ENCODE measurements around the gene TGFBR2.

The TGFBR2 gene

GRCh38 chr3:30581067-30581585 lies 25.3 kb upstream of the TGFBR2 start:
- no peaks in the 10 kb centered on the region for H3K4me1 ChIP-seq (ENCODE audit: low read depth, poor library complexity, severe bottlenecking)
- TF ChIP-seq CTCF (conservative IDR thresholded peaks at IDR 0.05; ENCODE audit: low read depth, low read length), result no peak
- H2AFZ ChIP-seq (ENCODE audit: low read depth), result no peak overlapping the region
- no peak overlapping the region for H3K4me3 ChIP-seq (IDR thresholded peaks at IDR 0.05; ENCODE audit: insufficient read depth, low read depth, low read length)
- no peaks in the 10 kb centered on the region for H3K36me3 ChIP-seq (ENCODE audit: insufficient read depth)
- H3K27ac ChIP-seq, result no peak overlapping the region
- no peak overlapping the region for H3K9ac ChIP-seq
- no peaks in the 10 kb centered on the region for H3K27me3 ChIP-seq (ENCODE audit: insufficient read depth, low read depth)
- no peaks in the 10 kb centered on the region for H4K20me1 ChIP-seq (ENCODE audit: insufficient read depth)
- no peak overlapping the region for H3K4me2 ChIP-seq
- H3K79me2 ChIP-seq (ENCODE audit: insufficient read depth, low read depth), result no peaks in the 10 kb centered on the region

- Histone ChIP-seq H3K4me3 (IDR thresholded peaks at IDR 0.05; ENCODE audit: insufficient read depth, low read depth, low read length) (no peak overlapping the region), H3K27me3 (ENCODE audit: insufficient read depth, low read depth) (no peaks in the 10 kb centered on the region), H3K79me2 (ENCODE audit: insufficient read depth, low read depth) (no peaks in the 10 kb centered on the region), H3K36me3 (ENCODE audit: insufficient read depth) (no peaks in the 10 kb centered on the region), H2AFZ (ENCODE audit: low read depth) (no peak overlapping the region), H3K9ac (no peak overlapping the region), H3K27ac (no peak overlapping the region), H4K20me1 (ENCODE audit: insufficient read depth) (no peaks in the 10 kb centered on the region), H3K4me2 (no peak overlapping the region), H3K4me1 (ENCODE audit: low read depth, poor library complexity, severe bottlenecking) (no peaks in the 10 kb centered on the region)
- no peak for TF ChIP-seq CTCF (conservative IDR thresholded peaks at IDR 0.05; ENCODE audit: low read depth, low read length)
These were observed 24.4 kb upstream of the TGFBR2 start for GRCh38 chr3:30581982-30582381.

- TF ChIP-seq CTCF (conservative IDR thresholded peaks at IDR 0.05; ENCODE audit: low read depth, low read length), result no peak
- Histone ChIP-seq H3K27ac (no peak overlapping the region), H3K4me3 (IDR thresholded peaks at IDR 0.05; ENCODE audit: insufficient read depth, low read depth, low read length) (no peak overlapping the region), H3K36me3 (ENCODE audit: insufficient read depth) (no peaks in the 10 kb centered on the region), H4K20me1 (ENCODE audit: insufficient read depth) (no peaks in the 10 kb centered on the region), H3K79me2 (ENCODE audit: insufficient read depth, low read depth) (no peaks in the 10 kb centered on the region), H3K4me1 (ENCODE audit: low read depth, poor library complexity, severe bottlenecking) (no peaks in the 10 kb centered on the region), H3K9ac (no peak overlapping the region), H2AFZ (ENCODE audit: low read depth) (no peak overlapping the region), H3K27me3 (ENCODE audit: insufficient read depth, low read depth) (no peaks in the 10 kb centered on the region), H3K4me2 (no peak overlapping the region)
These were observed 22.4 kb upstream of the TGFBR2 start for GRCh38 chr3:30583973-30584372.

GRCh38 chr3:30585654-30586053 lies 20.7 kb upstream of the TGFBR2 start:
- Histone ChIP-seq H3K27me3 (ENCODE audit: insufficient read depth, low read depth) (no peaks in the 10 kb centered on the region), H4K20me1 (ENCODE audit: insufficient read depth) (no peaks in the 10 kb centered on the region), H3K4me3 (IDR thresholded peaks at IDR 0.05; ENCODE audit: insufficient read depth, low read depth, low read length) (no peak overlapping the region), H3K36me3 (ENCODE audit: insufficient read depth) (no peaks in the 10 kb centered on the region), H3K9ac (no peak overlapping the region), H3K79me2 (ENCODE audit: insufficient read depth, low read depth) (no peaks in the 10 kb centered on the region), H3K27ac (no peak overlapping the region), H3K4me1 (ENCODE audit: low read depth, poor library complexity, severe bottlenecking) (no peaks in the 10 kb centered on the region), H3K4me2 (no peak overlapping the region), H2AFZ (ENCODE audit: low read depth) (no peak overlapping the region)
- TF ChIP-seq CTCF (conservative IDR thresholded peaks at IDR 0.05; ENCODE audit: low read depth, low read length), result no peak
